ENCODE data around the gene NR1H2. TPM values are rescaled to one million over a fixed set of nuclear protein-coding genes. Genes with fewer than 3 reads are reported as not detected.

NR1H2 gene
- total RNA-seq, 1 donor from 2014 or later: 28.3 TPM

DNA sequence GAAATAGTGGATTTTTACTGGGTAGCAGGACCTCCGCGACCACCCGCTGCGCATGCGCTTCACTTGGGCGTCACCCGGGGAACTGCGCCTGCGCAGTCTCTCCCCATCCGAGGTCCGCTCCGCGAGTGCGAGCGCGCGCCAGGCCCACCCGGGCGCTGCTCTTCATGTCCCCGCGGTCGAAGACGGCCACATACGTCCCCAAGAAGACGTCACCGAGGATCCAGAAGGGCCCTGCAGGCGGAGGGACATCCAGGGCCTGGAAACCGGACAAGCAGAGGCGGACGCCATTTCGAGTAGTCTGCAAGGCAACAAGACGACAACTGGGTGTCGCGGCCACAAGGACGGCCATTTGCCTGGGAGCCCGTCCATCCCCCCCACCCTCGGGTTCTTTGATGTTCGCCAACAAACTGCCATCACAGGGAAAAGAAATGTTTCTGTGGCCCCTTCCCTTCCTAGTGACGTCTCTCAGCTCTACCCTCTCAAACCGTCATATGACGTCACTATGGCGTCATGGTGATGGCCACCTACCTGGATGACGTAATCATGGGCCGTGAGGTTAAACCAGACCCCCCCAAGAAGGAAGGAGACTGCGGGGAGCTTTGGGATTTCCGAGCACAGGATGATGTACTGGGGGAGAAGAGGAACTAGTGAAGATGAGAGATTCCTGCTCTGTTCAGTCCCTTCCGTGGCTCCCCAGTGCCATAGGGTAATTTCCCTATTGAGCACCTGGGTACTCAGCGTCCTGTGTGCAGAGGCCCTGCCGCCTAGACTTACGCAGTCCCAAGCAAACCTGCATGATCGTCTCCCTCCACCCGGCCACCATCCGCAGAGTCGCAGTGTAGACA lies 17.6 kb upstream of the NR1H2 start:
- TF ChIP-seq, protein P1, sequence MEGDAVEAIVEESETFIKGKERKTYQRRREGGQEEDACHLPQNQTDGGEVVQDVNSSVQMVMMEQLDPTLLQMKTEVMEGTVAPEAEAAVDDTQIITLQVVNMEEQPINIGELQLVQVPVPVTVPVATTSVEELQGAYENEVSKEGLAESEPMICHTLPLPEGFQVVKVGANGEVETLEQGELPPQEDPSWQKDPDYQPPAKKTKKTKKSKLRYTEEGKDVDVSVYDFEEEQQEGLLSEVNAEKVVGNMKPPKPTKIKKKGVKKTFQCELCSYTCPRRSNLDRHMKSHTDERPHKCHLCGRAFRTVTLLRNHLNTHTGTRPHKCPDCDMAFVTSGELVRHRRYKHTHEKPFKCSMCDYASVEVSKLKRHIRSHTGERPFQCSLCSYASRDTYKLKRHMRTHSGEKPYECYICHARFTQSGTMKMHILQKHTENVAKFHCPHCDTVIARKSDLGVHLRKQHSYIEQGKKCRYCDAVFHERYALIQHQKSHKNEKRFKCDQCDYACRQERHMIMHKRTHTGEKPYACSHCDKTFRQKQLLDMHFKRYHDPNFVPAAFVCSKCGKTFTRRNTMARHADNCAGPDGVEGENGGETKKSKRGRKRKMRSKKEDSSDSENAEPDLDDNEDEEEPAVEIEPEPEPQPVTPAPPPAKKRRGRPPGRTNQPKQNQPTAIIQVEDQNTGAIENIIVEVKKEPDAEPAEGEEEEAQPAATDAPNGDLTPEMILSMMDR (IDR thresholded peaks at IDR 0.05; ENCODE audit: partially characterized antibody, unreplicated experiment): no peak
- Mint-ChIP-seq H3K4me3 (ENCODE audit: unreplicated experiment) (no peak overlapping the region), H3K4me1 (ENCODE audit: low read depth, unreplicated experiment) (no peaks in the 10 kb centered on the region), H3K27ac (ENCODE audit: unreplicated experiment) (no peak overlapping the region), H3K9me3 (ENCODE audit: unreplicated experiment) (peaks cover 5% of the 10 kb centered on the region), H3K27me3 (ENCODE audit: unreplicated experiment) (peaks cover 3% of the 10 kb centered on the region), H3K36me3 (ENCODE audit: unreplicated experiment) (no peaks in the 10 kb centered on the region)
- DNase-seq: no peak

DNA sequence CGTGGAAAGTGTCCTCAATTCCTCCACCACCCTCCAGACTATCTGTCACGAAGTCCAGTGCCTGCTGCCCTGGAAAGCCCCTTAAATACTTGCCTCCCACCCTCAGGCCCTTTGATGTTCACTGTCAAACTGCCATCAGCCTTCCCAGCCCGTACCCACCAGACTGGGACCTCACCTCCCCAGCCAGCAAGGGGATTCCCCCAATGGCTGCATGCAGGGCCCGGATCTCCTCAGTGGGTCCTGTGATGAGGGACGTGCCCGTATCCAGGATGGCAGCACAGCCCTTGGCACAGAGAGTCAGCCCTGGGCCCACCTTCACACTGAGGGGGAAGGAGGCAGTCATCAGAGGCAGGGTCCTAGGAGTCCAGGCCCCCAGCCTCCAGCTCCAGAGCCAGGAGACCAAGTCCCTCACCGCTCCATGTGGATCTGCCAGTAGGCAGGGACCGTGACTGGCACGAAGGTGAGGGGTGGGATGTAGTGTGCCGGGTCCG lies 16.9 kb upstream of the NR1H2 start:
- Mint-ChIP-seq H3K36me3 (ENCODE audit: unreplicated experiment) (no peaks in the 10 kb centered on the region), H3K27ac (ENCODE audit: unreplicated experiment) (no peak overlapping the region), H3K4me1 (ENCODE audit: low read depth, unreplicated experiment) (no peaks in the 10 kb centered on the region), H3K9me3 (ENCODE audit: unreplicated experiment) (peaks cover 7% of the 10 kb centered on the region), H3K4me3 (ENCODE audit: unreplicated experiment) (no peak overlapping the region), H3K27me3 (ENCODE audit: unreplicated experiment) (peaks cover 3% of the 10 kb centered on the region)
- TF ChIP-seq, protein P1 (IDR thresholded peaks at IDR 0.05; ENCODE audit: partially characterized antibody, unreplicated experiment): no peak
- no peak for DNase-seq

DNA sequence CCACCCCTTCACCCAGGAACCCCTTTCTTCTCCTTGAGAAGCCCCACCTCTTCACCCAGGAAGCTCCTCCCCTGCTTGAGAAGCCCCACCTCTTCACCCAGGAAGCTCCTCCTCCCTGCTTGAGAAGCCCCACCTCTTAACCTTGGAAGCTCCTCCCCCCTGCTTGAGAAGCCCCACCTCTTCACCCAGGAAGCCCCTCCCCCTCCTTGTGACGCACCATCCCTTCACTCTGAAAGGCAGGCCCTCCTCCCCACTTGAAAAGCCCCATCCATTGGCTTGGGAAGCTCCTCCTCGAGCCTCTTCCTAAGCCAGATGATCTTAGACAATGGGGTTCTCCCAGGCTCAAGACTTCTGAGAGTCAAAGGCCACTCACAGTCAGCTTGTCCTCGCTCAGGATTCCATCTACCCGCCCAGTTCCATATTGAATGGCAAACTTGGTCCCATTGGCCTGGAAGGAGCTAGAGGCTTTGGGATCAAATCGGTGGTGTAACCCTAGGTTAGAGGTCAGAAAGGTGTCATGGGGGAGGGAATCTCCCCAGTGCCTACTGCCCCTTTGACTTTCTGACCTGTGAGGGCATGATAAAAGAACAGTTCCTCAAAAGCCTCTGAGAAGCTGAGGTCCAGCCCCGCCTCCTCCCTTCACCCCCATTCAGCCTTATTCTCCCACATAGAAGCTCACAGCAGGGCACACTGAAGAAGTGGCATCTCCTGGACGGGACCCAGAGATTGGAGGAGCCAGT lies 14.8 kb upstream of the NR1H2 start:
- Mint-ChIP-seq H3K36me3 (ENCODE audit: unreplicated experiment) (no peaks in the 10 kb centered on the region), H3K27ac (ENCODE audit: unreplicated experiment) (no peak overlapping the region), H3K9me3 (ENCODE audit: unreplicated experiment) (peaks cover 7% of the 10 kb centered on the region), H3K4me1 (ENCODE audit: low read depth, unreplicated experiment) (no peaks in the 10 kb centered on the region), H3K4me3 (ENCODE audit: unreplicated experiment) (no peak overlapping the region), H3K27me3 (ENCODE audit: unreplicated experiment) (peaks cover 5% of the 10 kb centered on the region)
- TF ChIP-seq, protein P1 (IDR thresholded peaks at IDR 0.05; ENCODE audit: partially characterized antibody, unreplicated experiment): no peak
- no peak for DNase-seq

DNA sequence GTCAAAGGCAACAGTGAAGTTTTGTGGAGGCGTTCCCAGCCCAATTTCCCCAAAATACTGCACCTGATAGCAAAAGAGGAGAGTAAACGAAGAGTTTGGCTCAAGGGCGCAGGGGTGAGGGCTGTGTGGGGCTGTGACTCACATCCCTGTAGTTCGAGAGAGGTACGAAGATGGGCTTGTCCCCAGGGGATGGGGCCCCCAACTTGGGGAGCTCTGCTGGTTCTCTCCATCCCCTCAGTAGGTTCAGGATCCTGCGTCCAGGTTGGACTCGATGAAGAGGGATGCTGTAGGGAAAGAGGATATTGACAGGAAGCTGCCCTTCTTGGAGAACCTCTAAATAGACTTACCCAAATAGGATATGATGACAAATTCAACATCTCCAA lies 14.2 kb upstream of the NR1H2 start:
- DNase-seq: no peak
- Mint-ChIP-seq H3K4me1 (ENCODE audit: low read depth, unreplicated experiment) (no peaks in the 10 kb centered on the region), H3K27ac (ENCODE audit: unreplicated experiment) (no peak overlapping the region), H3K9me3 (ENCODE audit: unreplicated experiment) (peaks cover 7% of the 10 kb centered on the region), H3K27me3 (ENCODE audit: unreplicated experiment) (peaks cover 5% of the 10 kb centered on the region), H3K36me3 (ENCODE audit: unreplicated experiment) (no peaks in the 10 kb centered on the region), H3K4me3 (ENCODE audit: unreplicated experiment) (no peak overlapping the region)
- TF ChIP-seq, protein P1 (IDR thresholded peaks at IDR 0.05; ENCODE audit: partially characterized antibody, unreplicated experiment): no peak
